ENCODE results near the gene TES.
"Not testable (repeated sequence)": the region's sequence is repeated elsewhere in the genome, so short reads cannot be mapped to it uniquely, and the experiment has no call there.

Gene TES

GRCh38 chr7:116210345-116211005 lies at the start of gene TES:
Gene TES (plus strand): TSS chr7:116210539. CDS start chr7:116210708, 169 bp downstream.
- no peak for DNase-seq

DNA sequence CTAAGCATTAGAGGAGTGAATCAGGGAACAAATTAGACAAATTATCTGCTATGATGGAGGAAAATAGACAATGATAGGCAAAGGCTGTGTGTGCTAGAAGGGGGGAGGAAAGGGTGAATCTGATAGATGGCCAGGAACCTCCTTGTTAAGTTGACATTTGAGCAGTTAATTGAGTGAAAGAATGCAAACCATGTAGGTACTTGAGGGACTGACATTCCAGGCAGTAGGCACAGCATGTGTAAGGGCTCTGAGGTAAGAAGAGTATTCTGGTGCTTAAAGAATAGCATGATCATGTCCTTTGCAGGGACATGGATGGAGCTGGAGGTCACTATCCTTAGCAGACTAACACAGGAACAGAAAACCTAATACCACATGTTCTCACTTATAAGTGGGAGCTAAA lies 48.6 kb upstream of the TES start:
- no peak for DNase-seq

DNA sequence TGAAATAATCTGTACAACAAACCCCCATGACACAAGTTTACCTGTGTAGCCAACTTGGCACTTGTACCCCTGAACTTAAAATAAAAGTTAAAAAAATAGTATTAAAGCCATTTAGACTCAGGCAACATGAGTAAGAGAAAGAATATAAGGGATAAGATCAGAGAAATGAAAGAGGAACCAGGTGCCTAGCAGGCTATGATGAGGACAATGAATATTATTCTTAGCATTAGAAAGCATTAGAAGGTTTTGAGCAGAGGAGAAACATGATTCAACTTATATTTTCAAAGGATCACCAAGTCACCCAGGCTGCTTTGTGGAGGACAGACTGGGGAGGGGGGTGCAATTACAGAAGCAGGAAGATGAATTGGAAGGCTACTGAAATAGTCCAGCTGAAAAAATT lies 48.1 kb upstream of the TES start:
- no peak for DNase-seq

GRCh38 chr7:116162992-116163391 lies 47.3 kb upstream of the TES start:
- DNase-seq = no peak

GRCh38 chr7:116164552-116165306 lies 45.6 kb upstream of the TES start:
- DNase-seq = no peak

GRCh38 chr7:116165717-116166116 lies 44.6 kb upstream of the TES start:
- no peak for DNase-seq

DNA sequence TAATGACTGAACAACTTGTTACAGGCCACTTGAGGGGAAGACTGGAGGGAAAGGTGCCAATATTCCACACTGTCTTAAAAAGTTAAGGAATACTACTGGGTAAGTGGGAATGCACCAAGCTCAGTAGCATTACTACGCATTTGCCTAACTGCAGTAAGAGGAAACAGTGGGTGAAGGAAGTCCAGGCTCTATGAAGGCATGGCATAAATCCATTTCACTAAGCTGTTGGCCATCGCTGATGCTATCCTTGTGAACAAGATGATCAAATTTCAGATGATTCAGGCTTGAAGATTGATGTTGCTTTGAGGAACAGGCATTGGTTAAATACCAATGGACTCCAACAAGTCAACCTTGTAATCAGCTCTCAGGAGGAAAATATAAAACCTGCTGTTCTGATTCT lies 44.2 kb upstream of the TES start:
- DNase-seq = no peak

GRCh38 chr7:116167177-116167576 lies 43.2 kb upstream of the TES start:
- no peak for DNase-seq

- DNase-seq = no peak
Measured at GRCh38 chr7:116169060-116169459, 41.3 kb upstream of the TES start.

GRCh38 chr7:116170180-116170579 lies 40.2 kb upstream of the TES start:
- no peak for DNase-seq

DNA sequence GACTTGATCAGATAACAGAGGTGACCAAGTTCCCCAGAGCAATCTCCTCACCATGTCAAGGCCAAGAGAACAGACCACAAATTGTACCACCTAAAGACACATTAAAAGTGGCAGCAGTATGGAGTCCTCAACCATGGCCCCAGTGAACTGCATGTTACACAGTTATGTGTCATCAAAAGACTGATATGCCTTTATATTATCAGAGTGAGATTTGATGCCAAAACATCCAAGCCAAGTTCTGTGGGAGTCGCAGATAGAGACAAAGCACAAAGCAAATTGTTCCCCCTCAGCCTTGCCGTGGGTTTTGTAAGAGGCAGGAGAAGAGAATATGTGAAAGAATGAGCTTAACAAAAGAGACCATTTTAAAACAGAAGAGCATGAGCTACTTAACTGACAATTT lies 39.2 kb upstream of the TES start:
- no peak for DNase-seq

- no peak for DNase-seq
Measured at GRCh38 chr7:116172353-116172752, 38.0 kb upstream of the TES start.

- DNase-seq = peak; percentile 84
Measured at GRCh38 chr7:116173051-116174028, 37.0 kb upstream of the TES start.

GRCh38 chr7:116175095-116175494 lies 35.2 kb upstream of the TES start:
- not testable (repeated sequence) for DNase-seq

DNA sequence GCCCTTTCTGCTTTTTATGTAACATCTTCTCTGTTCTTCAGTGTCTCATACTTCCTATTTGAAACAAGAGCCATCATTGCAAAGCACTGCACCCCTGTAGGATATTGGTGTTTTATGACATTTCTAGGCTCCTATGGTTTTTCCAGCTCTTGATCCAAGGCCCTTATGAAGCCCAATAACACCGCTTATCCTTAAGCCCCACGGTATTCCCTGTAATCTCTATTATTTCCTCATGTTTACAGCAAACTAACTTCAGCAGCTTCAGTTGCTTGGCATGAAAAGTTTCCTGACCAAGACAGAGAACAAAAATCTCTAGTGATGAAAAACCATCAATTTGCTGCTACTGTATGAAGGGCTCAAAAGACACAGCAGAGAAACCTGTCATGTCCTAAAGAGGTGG lies 34.1 kb upstream of the TES start:
- DNase-seq = no peak

DNA sequence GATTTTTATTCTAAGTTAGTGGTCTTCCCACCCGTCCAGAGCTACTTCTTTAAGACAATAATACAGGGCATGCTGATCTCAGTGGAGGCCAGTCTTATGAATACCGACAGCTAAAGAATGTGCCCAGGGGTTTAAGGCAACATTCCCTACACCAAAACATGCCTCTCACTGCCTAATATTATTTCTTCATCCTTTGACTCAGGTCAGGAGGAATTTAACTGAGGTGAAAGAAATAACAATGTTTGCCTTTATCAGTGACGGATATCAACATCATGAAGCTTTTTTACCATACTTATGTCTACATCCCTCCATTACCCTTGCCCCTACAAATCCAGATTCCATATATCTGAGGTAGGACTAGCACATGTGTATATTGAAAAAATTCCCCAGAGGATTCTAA lies 33.3 kb upstream of the TES start:
- DNase-seq = no peak

- no peak for DNase-seq
Measured at GRCh38 chr7:116180302-116180701, 30.0 kb upstream of the TES start.

- DNase-seq = no peak
Measured at GRCh38 chr7:116182023-116182422, 28.3 kb upstream of the TES start.

DNA sequence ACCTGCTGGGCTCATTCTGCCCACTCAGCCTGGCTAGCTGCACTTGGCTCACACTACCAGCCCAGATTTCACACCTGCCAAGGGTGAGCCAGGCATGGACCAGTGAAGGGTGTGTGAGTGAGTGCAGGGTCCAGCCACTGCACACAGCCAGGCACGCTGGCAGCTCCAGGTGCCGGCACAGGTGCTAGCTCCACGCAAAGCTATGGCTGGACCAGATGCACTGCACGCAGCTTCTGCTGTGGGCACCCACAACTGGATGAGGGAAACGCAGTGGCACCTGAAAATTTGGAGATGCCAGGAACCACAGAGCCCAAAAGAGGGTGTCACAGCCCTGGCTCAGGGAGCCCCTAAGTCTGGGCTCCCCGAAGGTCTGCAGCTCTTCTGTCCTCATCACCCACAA lies 24.9 kb upstream of the TES start:
- no peak for DNase-seq

DNA sequence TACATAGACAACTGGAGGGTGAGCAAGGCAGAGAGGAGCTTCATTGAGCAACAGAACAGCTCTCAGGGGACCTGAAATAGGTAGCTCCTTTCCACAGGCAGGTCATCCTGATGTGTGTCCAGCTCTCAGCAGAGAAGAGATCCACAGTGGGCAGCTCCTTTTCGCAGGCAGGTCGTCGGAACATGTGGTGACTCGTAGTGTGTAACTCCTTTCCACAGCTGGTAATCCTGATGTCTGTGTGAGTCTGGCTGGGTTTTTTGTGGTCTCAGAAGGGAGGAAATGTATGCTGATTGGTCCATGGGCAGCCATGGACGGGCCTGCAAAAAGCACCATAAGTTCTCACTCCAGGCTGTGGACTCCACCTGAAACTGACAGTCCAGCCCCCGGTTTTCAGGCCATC lies 24.4 kb upstream of the TES start:
- no peak for DNase-seq

GRCh38 chr7:116187400-116187799 lies 22.9 kb upstream of the TES start:
- DNase-seq = no peak

DNA sequence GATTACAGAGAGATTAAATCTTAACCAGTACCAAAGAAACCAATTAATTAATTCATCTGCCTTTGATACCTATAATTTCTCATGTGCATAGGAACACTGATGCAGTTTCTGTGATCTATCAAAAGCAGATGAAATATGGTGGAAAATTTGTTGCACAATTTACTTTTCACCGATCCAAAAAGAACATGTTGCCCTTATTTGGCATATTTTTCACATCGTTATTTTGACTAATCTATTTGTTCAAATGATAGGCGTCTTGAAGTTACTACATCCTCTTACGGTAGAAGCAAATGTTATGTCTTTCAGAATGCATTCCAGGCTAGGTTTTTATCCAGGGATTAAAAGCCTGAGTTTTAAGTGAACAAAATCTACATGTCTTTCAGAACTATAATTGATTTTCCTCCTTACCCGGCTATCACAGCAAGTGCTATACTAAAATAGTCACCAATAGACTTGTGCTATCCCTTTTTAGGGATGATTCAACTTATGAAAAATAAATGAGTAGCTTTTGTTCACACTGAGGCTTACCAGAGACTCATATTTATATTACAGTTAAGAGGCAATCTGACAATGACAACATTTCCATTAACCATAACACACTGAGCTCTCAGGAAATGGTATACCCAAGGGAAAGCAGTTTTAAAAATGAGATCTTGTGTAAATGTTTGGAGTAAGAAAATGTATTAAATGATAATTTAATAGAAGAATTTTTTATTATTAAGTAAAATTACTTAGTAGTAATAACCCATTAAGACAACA lies 16.8 kb upstream of the TES start:
- DNase-seq = no peak

DNA sequence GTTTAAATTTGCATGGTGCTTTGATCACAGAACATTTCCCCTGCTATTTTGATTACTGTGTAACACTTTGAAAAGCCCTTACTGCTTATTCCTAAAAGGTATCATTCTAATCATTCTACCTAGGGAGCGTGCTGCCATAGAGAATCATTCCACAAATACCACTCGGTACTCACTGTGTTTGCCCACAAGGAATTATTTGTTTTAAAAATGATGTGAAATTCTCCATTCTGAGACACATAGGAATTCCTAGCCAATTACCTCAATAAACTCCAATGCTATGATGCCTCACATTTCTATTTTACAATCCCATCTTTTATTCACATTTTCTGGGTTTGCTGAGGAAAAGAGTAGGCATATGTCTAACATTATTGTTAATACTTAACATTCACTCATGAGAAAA lies 16.2 kb upstream of the TES start:
- no peak for DNase-seq
